Lower leg skin (tissue), 4 donors: Measurements from ENCODE around the gene CLEC16A. TPM values are rescaled to one million over a fixed set of nuclear protein-coding genes. Genes with fewer than 3 reads are reported as not detected.
A peak's percentile ranks its signal among the peaks of the same experiment; 100 is the strongest.
"Not testable (repeated sequence)": the region's sequence is repeated elsewhere in the genome, so short reads cannot be mapped to it uniquely, and the experiment has no call there.

ENCODE experiments used
- DNase-seq, 2 donors: peaks; one replicate each; pipeline ENCODE4 v3.0.0-alpha.2; 2019; ENCODE audit warnings: low spot score in 2 of 2
- H3K4me3 ChIP-seq: fragments of 200-600 bp; sonication (generic); 2 replicates; pipeline ENCODE4 v1.5.1; 2017; ENCODE audit warnings: mild to moderate bottlenecking, low read depth; ENCODE audit not compliant: poor library complexity, severe bottlenecking
- POLR2A ChIP-seq, 2 donors: fragments of 450-650 bp; IDR thresholded peaks; one replicate each; pipeline ENCODE4 v1.6.1; 2016 to 2017; ENCODE audit warnings: antibody characterized with exemption in 2 of 2, mild to moderate bottlenecking in 1 of 2, moderate library complexity in 1 of 2
- WGBS, 2 donors: methylation state at CpG; one replicate each; pipeline ENCODE4 v1.1.5; 2018; 5-methylcytosine and 5-hydroxymethylcytosine counted together
- intact Hi-C: fragments of 100-400 bp; cut with DNase I; formaldehyde crosslinking; loops from one replicate; pipeline ENCODE4 v1.15.0; 2023; ENCODE audit warnings: low total_unique reads
- total RNA-seq, 4 donors: library from RNA; depleted of rRNA; stranded (reverse); fragments of >200 nt; gene quantifications; one replicate each; pipeline ENCODE4 v1.1.0, GENCODE V29; 2016
- TF ChIP-seq, protein P1 (sequence below), 3 donors: fragments of 450-650 bp; IDR thresholded peaks; one replicate each; pipeline ENCODE4 v1.5.1; 2016; ENCODE audit warnings: antibody characterized with exemption in 3 of 3, mild to moderate bottlenecking in 3 of 3, moderate library complexity in 2 of 3

The CLEC16A gene
- total RNA-seq, 4 donors from 2014 or later, result 26.8 to 30.0 (median 29.5) TPM

DNA sequence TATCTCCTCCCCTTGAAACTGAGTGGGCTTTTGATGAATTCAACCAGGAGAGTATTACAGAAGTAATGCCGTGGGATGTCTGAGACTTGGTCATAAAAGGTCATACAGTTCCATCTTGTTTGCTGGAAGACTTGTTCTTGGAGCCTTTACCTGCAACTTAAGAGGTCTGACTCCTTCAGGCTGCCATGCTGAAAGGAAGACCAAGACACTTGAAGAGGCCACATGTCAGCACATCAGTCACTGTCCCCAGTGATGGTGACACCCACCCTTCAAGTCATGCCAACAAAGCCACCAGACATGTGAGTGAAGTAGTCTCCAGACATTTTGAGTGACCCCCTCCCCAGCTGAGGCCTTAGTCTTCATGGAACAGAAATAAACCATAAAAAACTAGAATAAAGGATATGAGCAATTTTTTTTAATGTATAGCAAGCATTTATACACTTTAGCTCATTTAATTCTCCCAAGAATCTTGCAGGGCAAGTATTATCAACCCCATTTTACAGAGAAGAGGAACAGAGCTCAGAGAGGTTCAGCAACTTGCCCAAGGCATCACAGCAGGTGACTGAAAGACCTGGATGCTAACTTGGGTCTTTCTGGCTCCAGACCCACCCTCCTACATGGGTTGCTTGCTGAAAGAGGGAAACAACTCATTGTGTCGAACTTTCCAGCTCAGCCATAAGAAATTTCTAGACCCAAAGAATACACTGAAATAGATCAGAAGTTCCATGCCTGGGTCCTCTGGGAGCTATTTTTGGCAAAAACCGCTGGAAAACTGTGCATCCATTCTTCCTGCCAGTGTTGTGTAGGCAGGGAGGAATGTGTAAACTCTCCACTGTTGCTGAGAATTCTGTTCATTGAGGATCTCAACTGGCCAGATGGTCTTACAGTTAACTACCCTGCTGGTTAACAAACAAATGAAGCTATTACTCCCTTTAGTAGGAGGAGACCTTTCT, 273.6 kb downstream of the CLEC16A start:
- no peak for DNase-seq
- WGBS, 2 donors, result 68 to 71% methylated on average over 3 of the region's 3 CpGs
- no peak for TF ChIP-seq POLR2A (IDR thresholded peaks at IDR 0.05)
- TF ChIP-seq, protein P1, sequence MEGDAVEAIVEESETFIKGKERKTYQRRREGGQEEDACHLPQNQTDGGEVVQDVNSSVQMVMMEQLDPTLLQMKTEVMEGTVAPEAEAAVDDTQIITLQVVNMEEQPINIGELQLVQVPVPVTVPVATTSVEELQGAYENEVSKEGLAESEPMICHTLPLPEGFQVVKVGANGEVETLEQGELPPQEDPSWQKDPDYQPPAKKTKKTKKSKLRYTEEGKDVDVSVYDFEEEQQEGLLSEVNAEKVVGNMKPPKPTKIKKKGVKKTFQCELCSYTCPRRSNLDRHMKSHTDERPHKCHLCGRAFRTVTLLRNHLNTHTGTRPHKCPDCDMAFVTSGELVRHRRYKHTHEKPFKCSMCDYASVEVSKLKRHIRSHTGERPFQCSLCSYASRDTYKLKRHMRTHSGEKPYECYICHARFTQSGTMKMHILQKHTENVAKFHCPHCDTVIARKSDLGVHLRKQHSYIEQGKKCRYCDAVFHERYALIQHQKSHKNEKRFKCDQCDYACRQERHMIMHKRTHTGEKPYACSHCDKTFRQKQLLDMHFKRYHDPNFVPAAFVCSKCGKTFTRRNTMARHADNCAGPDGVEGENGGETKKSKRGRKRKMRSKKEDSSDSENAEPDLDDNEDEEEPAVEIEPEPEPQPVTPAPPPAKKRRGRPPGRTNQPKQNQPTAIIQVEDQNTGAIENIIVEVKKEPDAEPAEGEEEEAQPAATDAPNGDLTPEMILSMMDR (IDR thresholded peaks at IDR 0.05), result no peak
- H3K4me3 ChIP-seq, result no peak overlapping the region
- intact Hi-C loops, result no loop called here

DNA sequence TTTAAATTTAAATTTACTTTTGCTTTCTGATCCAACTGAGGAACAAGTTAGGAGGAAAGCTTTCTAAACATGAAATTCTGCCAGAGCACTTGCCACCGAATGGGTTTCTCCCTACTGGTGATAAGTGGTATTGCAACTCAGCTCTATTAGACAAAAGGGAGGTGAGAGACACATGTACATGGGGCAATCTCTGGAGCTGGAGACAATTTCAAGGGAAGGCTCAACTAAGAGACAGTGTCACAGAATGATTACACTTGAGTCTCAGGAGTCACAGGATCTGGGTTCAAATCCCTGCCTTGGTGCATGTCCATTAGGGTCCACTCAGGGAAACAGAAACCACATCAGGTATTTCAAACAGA, 274.2 kb downstream of the CLEC16A start:
- WGBS, 2 donors, result 83 to 87% methylated on average over 1 of the region's 1 CpG
- no peak for DNase-seq
- TF ChIP-seq, protein P1 (IDR thresholded peaks at IDR 0.05), result no peak
- TF ChIP-seq POLR2A (IDR thresholded peaks at IDR 0.05), result no peak
- intact Hi-C loops, result no loop called here
- H3K4me3 ChIP-seq, result no peak overlapping the region

DNA sequence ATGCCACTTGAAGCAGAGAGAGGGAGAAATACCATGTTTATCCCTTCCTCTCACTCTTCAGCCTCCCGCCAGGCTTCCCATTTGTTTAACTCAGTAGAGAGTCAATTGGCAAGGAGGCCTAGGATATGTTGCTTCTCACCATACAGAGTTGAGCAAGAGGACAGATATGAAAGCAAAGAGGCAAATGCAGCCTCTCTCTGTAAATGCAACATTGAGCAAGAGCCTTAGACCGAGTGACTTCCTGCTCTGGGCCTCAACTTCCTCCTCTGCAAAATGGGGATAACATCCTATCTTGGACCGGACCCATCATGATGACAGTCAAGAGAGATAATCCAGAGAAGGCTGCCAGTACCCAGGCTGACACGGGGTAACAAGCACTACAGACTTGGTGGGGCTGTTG, 274.8 kb downstream of the CLEC16A start:
- 85 to 90% methylated on average over 4 of the region's 4 CpGs for WGBS, 2 donors
- intact Hi-C loops, result no loop called here
- TF ChIP-seq, protein P1 (IDR thresholded peaks at IDR 0.05), result no peak
- no peak for TF ChIP-seq POLR2A (IDR thresholded peaks at IDR 0.05)
- no peak for DNase-seq
- H3K4me3 ChIP-seq, result no peak overlapping the region

- intact Hi-C loops, DNase-seq, H3K4me3 ChIP-seq: not testable (repeated sequence)
- WGBS, 2 donors, result 79 to 82% methylated on average over 2 of the region's 2 CpGs
These were observed 276.1 kb downstream of the CLEC16A start for GRCh38 chr16:11220507-11220906.

DNA sequence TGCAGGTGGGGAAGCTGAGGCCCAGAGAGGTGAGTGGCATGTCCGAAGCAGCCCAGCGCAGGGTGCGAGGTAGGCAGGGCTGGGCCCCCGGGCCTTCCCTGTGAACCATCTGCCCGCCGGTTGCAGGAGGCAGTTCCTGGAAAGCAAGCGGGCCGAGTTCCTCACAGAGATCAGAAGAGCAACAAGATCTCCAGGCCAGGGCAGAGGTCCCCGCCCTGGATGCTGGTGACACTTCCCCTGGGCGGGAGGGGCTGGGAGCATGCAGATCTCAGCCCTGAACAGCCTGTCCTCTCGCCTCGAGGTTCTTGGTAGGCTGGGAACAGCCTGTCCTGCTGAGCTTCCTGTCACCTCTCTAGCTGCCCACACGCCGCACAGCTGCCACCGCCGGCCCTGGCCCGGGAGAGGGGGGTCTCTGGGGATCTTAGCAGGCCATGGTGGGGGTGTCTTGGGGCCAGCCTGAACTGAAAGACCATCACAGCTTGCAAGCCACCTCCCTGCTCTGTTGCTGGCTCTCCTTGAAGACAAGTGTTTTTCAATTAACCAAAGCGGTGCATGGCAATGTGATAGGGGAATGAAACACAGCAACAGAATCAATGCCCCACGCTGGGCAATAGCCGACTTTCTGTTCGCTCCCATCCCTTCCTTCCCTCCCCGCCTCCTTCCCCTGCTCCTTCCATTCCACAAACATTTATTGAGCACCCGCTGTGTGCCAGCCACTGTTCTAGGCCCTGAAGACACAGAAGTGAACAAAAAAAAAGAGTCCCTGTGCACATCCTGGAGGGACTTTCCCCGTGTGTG, 279.9 kb downstream of the CLEC16A start:
- no peak for TF ChIP-seq POLR2A (IDR thresholded peaks at IDR 0.05)
- TF ChIP-seq, protein P1 (IDR thresholded peaks at IDR 0.05), result no peak
- WGBS, 2 donors, result 55 to 60% methylated on average over 23 to 24 of the region's 24 CpGs
- no peak overlapping the region for H3K4me3 ChIP-seq
- intact Hi-C loops, result no loop called here
- DNase-seq, result peak; percentile 86 to 95
